Keratinocyte (primary cell): ENCODE data around the gene SLIT3. TPM values are rescaled to one million over a fixed set of nuclear protein-coding genes. Genes with fewer than 3 reads are reported as not detected.

Experiments
- DNase-seq: peaks from one replicate; pipeline ENCODE4 v3.0.0-alpha.2; 2011; ENCODE audit warnings: low read depth, missing footprints, low spot score
- FAIRE-seq: peaks from 2 replicates; lab custom pipeline; 2011; peaks lifted over from hg19 to GRCh38; lab: Jason Lieb, UNC
- H2AFZ ChIP-seq: 2 replicates; pipeline ENCODE4 v1.6.0; 2012; ENCODE audit warnings: low read length, control low read depth, inconsistent platforms; ENCODE audit not compliant: control insufficient read depth
- H3K27ac ChIP-seq: 2 replicates; pipeline ENCODE4 v1.5.1; 2011; ENCODE audit warnings: low read length; ENCODE audit not compliant: control insufficient read depth, insufficient read depth
- H3K27me3 ChIP-seq: 3 replicates; pipeline ENCODE4 v1.6.0; 2011; ENCODE audit warnings: low read length; ENCODE audit not compliant: control insufficient read depth, insufficient read depth; ENCODE audit errors: extremely low read depth
- H3K36me3 ChIP-seq, 2 experiments: 2 replicates in 1 of 2; 3 replicates in 1 of 2; pipeline ENCODE4 v1.5.1; 2011; ENCODE audit warnings: low read length in 2 of 2, mild to moderate bottlenecking in 1 of 2; ENCODE audit not compliant: control insufficient read depth in 2 of 2, insufficient read depth in 2 of 2; ENCODE audit errors: extremely low read depth in 1 of 2
- H3K4me1 ChIP-seq: 3 replicates; pipeline ENCODE4 v1.5.1; 2011; ENCODE audit warnings: low read length; ENCODE audit not compliant: control insufficient read depth, insufficient read depth; ENCODE audit errors: extremely low read depth
- H3K4me2 ChIP-seq: 3 replicates; pipeline ENCODE4 v1.6.0; 2011; ENCODE audit warnings: low read depth, low read length; ENCODE audit not compliant: control insufficient read depth, insufficient read depth; ENCODE audit errors: extremely low read depth
- H3K4me3 ChIP-seq, 3 experiments: fragments of 200-600 bp in 1 of 3; sonication (generic) in 1 of 3; 2 replicates in 2 of 3; 3 replicates in 1 of 3; pipeline ENCODE4 v1.5.1; 2011 to 2016; ENCODE audit warnings: low read length in 3 of 3, mild to moderate bottlenecking in 3 of 3, control low read depth in 2 of 3, inconsistent platforms in 1 of 3, low read depth in 1 of 3, mixed read lengths in 1 of 3, mixed run types in 1 of 3, moderate library complexity in 1 of 3; ENCODE audit not compliant: control insufficient read depth in 2 of 3, insufficient read depth in 2 of 3; ENCODE audit errors: extremely low read depth in 1 of 3
- H3K79me2 ChIP-seq: 2 replicates; pipeline ENCODE4 v1.6.0; 2012; ENCODE audit warnings: low read length; ENCODE audit not compliant: control insufficient read depth, insufficient read depth
- H3K9ac ChIP-seq: 3 replicates; pipeline ENCODE4 v1.6.0; 2011; ENCODE audit warnings: low read length; ENCODE audit not compliant: control insufficient read depth, insufficient read depth; ENCODE audit errors: extremely low read depth
- H3K9me1 ChIP-seq: 3 replicates; pipeline ENCODE4 v1.6.0; 2011; ENCODE audit warnings: low read length; ENCODE audit not compliant: control insufficient read depth, insufficient read depth; ENCODE audit errors: extremely low read depth
- H3K9me3 ChIP-seq: 2 replicates; pipeline ENCODE4 v1.5.1; 2012; ENCODE audit warnings: low read depth, low read length; ENCODE audit not compliant: control insufficient read depth
- H4K20me1 ChIP-seq: 3 replicates; pipeline ENCODE4 v1.6.0; 2011; ENCODE audit warnings: low read length; ENCODE audit not compliant: control insufficient read depth, insufficient read depth; ENCODE audit errors: extremely low read depth
- EZH2 ChIP-seq: IDR thresholded peaks from one replicate; pipeline ENCODE4 v1.6.1; 2012; ENCODE audit warnings: inconsistent platforms, mild to moderate bottlenecking, low read length, moderate library complexity
- dilution Hi-C: fragments of 300-500 bp; cut with MboI; formaldehyde crosslinking; loops from one replicate; pipeline ENCODE4 v1.7.0; 2020; ENCODE audit warnings: low sequenced_read_pairs; ENCODE audit not compliant: extremely low pct_ligation_motif_present
- polyA plus RNA-seq, 5 experiments: library from polyadenylated mRNA; depleted of rRNA in 3 of 5; stranded (reverse) in 3 of 5; stranded (forward) in 1 of 5; unstranded in 1 of 5; fragments of >200 nt; gene quantifications; 1 replicate in 1 of 5; 2 replicates in 3 of 5; 3 replicates in 1 of 5; pipeline versions ENCODE4 v1.2.1 to v1.2.3, GENCODE V29; 2011 to 2012; ENCODE audit warnings: missing spikeins in 2 of 5, low read depth in 1 of 5, low replicate concordance in 1 of 5
- TF ChIP-seq, protein P1 (sequence below), 3 experiments: IDR thresholded peaks in 1 of 3; conservative IDR thresholded peaks in 1 of 3; optimal IDR thresholded peaks in 1 of 3; 2 replicates in 2 of 3; 3 replicates in 1 of 3; pipeline versions ENCODE3 to v1.5.1; 2011; ENCODE audit warnings: low read length in 3 of 3, mild to moderate bottlenecking in 3 of 3, moderate library complexity in 2 of 3, control low read depth in 1 of 3, inconsistent platforms in 1 of 3; ENCODE audit not compliant: insufficient read depth in 2 of 3; ENCODE audit errors: extremely low read depth in 1 of 3

SLIT3 gene
- polyA plus RNA-seq, 1 donor (not counting 4 experiments of a cell fraction or from before 2014, with no cell fraction given) = 2.4 TPM

GRCh38 chr5:168881427-168882149 is 419.4 kb downstream of the SLIT3 start:
- Histone ChIP-seq H3K9ac (no peak overlapping the region), H3K9me3 (no peaks in the 10 kb centered on the region), H4K20me1 (no peaks in the 10 kb centered on the region), H3K9me1 (no peaks in the 10 kb centered on the region), H3K27ac (no peak overlapping the region), H3K36me3 (no peaks in the 10 kb centered on the region), H3K4me3 (no peak overlapping the region), H3K4me2 (no peak overlapping the region), H3K79me2 (no peaks in the 10 kb centered on the region), H3K27me3 (no peaks in the 10 kb centered on the region), H3K4me1 (no peaks in the 10 kb centered on the region), H2AFZ (no peak overlapping the region)
- dilution Hi-C loops = no loop called here
- no peak for FAIRE-seq
- DNase-seq = no peak
- TF ChIP-seq, protein P1, sequence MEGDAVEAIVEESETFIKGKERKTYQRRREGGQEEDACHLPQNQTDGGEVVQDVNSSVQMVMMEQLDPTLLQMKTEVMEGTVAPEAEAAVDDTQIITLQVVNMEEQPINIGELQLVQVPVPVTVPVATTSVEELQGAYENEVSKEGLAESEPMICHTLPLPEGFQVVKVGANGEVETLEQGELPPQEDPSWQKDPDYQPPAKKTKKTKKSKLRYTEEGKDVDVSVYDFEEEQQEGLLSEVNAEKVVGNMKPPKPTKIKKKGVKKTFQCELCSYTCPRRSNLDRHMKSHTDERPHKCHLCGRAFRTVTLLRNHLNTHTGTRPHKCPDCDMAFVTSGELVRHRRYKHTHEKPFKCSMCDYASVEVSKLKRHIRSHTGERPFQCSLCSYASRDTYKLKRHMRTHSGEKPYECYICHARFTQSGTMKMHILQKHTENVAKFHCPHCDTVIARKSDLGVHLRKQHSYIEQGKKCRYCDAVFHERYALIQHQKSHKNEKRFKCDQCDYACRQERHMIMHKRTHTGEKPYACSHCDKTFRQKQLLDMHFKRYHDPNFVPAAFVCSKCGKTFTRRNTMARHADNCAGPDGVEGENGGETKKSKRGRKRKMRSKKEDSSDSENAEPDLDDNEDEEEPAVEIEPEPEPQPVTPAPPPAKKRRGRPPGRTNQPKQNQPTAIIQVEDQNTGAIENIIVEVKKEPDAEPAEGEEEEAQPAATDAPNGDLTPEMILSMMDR (optimal IDR thresholded peaks at IDR 0.05 in 1 of 3, IDR thresholded peaks at IDR 0.05 in 1 of 3, conservative IDR thresholded peaks at IDR 0.05 in 1 of 3; ENCODE audit: extremely low read depth in 1 of 3, insufficient read depth in 2 of 3, low read length in 3 of 3) = no peak

DNA sequence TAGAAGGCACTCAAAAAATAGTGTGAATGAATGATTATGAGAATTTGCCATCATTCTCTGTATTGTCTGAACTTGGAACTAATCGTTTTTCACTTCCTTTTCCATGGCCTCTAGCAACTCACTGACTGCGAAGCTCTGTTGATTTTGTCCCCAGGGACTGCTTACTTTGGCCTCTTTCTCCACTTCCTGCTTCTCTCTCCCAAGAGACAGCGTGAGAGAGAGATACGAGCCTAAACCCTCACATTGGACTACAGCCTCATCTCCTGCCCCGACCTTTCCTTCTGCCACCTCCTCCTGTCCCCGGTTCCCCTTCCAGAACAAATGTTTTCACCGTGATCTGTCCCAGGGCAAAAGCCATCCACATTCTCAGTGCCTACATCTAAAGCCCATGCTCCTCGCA is 421.0 kb downstream of the SLIT3 start:
- H3K9me1 ChIP-seq = no peaks in the 10 kb centered on the region
- no peaks in the 10 kb centered on the region for H3K9me3 ChIP-seq
- no peak for TF ChIP-seq EZH2
- TF ChIP-seq, protein P1 (optimal IDR thresholded peaks at IDR 0.05 in 1 of 3, IDR thresholded peaks at IDR 0.05 in 1 of 3, conservative IDR thresholded peaks at IDR 0.05 in 1 of 3; ENCODE audit: extremely low read depth in 1 of 3, insufficient read depth in 2 of 3, low read length in 3 of 3) = no peak
- H3K4me3 ChIP-seq = no peak overlapping the region
- H3K9ac ChIP-seq = no peak overlapping the region
- no peak overlapping the region for H2AFZ ChIP-seq
- FAIRE-seq (no peak), DNase-seq (no peak)
- dilution Hi-C loops = no loop called here
- no peak overlapping the region for H3K27ac ChIP-seq
- no peaks in the 10 kb centered on the region for H3K27me3 ChIP-seq
- no peaks in the 10 kb centered on the region for H3K36me3 ChIP-seq
- no peak overlapping the region for H3K4me2 ChIP-seq
- H4K20me1 ChIP-seq = no peaks in the 10 kb centered on the region
- H3K4me1 ChIP-seq = no peaks in the 10 kb centered on the region
- H3K79me2 ChIP-seq = no peaks in the 10 kb centered on the region
